PC-3 (cell line): Measurements from ENCODE around the gene PACSIN2. TPM values are rescaled to one million over a fixed set of nuclear protein-coding genes. Genes with fewer than 3 reads are reported as not detected.
"Not testable (repeated sequence)": the region's sequence is repeated elsewhere in the genome, so short reads cannot be mapped to it uniquely, and the experiment has no call there.

Source experiments
- ATAC-seq: fragments of 200-7000 bp; cut with Tn5 transposase; 2 replicates; pipeline ENCODE4 v1.9.1; 2020; ENCODE audit warnings: mild to moderate bottlenecking, moderate library complexity
- BruUV-seq: library from RNA; stranded (reverse); fragments of 400-500 nt; replicated peaks from 2 replicates; lab custom pipeline; 2021; lab: Mats Ljungman, UMichigan
- CTCF ChIA-PET: fragments of 300-600 bp; sonication (Branson Sonifier 250); formaldehyde crosslinking; loops from one replicate; lab custom pipeline; 2022; ENCODE audit warnings: antibody characterized with exemption; lab: Charles Lee
- POLR2A ChIA-PET: fragments of 300-600 bp; sonication (Branson Sonifier 250); formaldehyde crosslinking; loops from one replicate; lab custom pipeline; 2022; ENCODE audit warnings: antibody characterized with exemption; ENCODE audit not compliant: unreplicated experiment; lab: Charles Lee
- DNase-seq: peaks from one replicate; pipeline ENCODE4 v3.0.0-alpha.2; 2015
- H2AFZ ChIP-seq: fragments of 300-600 bp; sonication (generic); 2 replicates; pipeline ENCODE4 v1.6.0; 2016; ENCODE audit warnings: antibody characterized with exemption, low read length
- H3F3A ChIP-seq: fragments of 300-600 bp; sonication (generic); one replicate; pipeline ENCODE4 v1.6.0; 2017; ENCODE audit warnings: antibody characterized with exemption, low read length, control low read depth, mild to moderate bottlenecking; ENCODE audit not compliant: unreplicated experiment
- H3K27ac ChIP-seq: fragments of 300-600 bp; sonication (generic); 2 replicates; pipeline ENCODE4 v1.5.1; 2016; ENCODE audit warnings: mild to moderate bottlenecking, low read length
- H3K27me3 ChIP-seq: fragments of 300-600 bp; sonication (generic); 2 replicates; pipeline ENCODE4 v1.6.1; 2016; ENCODE audit warnings: low read length, mixed read lengths
- H3K36me3 ChIP-seq: fragments of 300-600 bp; sonication (generic); 2 replicates; pipeline ENCODE4 v1.6.1; 2016; ENCODE audit warnings: low read depth, mixed run types, low read length, mixed read lengths
- H3K4me1 ChIP-seq: fragments of 300-600 bp; sonication (generic); 2 replicates; pipeline ENCODE4 v1.5.1; 2016; ENCODE audit warnings: low read length; ENCODE audit not compliant: insufficient read depth
- H3K4me2 ChIP-seq: fragments of 300-600 bp; sonication (generic); 2 replicates; pipeline ENCODE4 v1.6.0; 2016; ENCODE audit warnings: low read length
- H3K4me3 ChIP-seq: fragments of 300-600 bp; sonication (generic); 2 replicates; pipeline ENCODE4 v1.5.1; 2016; ENCODE audit warnings: mild to moderate bottlenecking, low read length, mixed read lengths
- H3K79me2 ChIP-seq: fragments of 300-600 bp; sonication (generic); 2 replicates; pipeline ENCODE4 v1.6.1; 2017; ENCODE audit warnings: low read length, mixed read lengths
- H3K9ac ChIP-seq: fragments of 300-600 bp; sonication (generic); 2 replicates; pipeline ENCODE4 v1.6.0; 2016; ENCODE audit warnings: mild to moderate bottlenecking, low read length
- H3K9me2 ChIP-seq: fragments of 300-600 bp; sonication (generic); replicated peaks from 2 replicates; pipeline ENCODE4 v1.6.1; 2016; ENCODE audit warnings: mixed run types, low read length, mixed read lengths
- H3K9me3 ChIP-seq: fragments of 300-600 bp; sonication (generic); 2 replicates; pipeline ENCODE4 v1.6.1; 2016; ENCODE audit warnings: low read length, mixed read lengths
- H4K20me1 ChIP-seq: fragments of 300-600 bp; sonication (generic); 2 replicates; pipeline ENCODE4 v1.6.1; 2016; ENCODE audit warnings: low read length, mixed read lengths
- CTCF ChIP-seq: fragments of 300-600 bp; sonication (generic); conservative IDR thresholded peaks from 2 replicates; pipeline ENCODE4 v1.5.1; 2017; ENCODE audit warnings: antibody characterized with exemption, low read depth, mild to moderate bottlenecking, low read length
- EZH2 ChIP-seq: fragments of 300-600 bp; sonication (generic); IDR thresholded peaks from one replicate; pipeline ENCODE4 v1.6.1; 2017; ENCODE audit warnings: antibody characterized with exemption, mild to moderate bottlenecking, low read length; ENCODE audit not compliant: unreplicated experiment
- EZH2phosphoT487 ChIP-seq: fragments of 300-600 bp; sonication (generic); IDR thresholded peaks from 2 replicates; pipeline ENCODE4 v1.6.1; 2018; ENCODE audit warnings: mild to moderate bottlenecking, antibody characterized with exemption, low read length, borderline replicate concordance
- intact Hi-C: fragments of 100-400 bp; cut with micrococcal nuclease; formaldehyde crosslinking; loops from 2 replicates; pipeline ENCODE4 v1.9.0; 2023
- total RNA-seq: library from RNA; depleted of rRNA; stranded (reverse); fragments of >200 nt; gene quantifications from 2 replicates; pipeline ENCODE4 v1.2.3, GENCODE V29; 2014

The PACSIN2 gene
- total RNA-seq, 1 experiment from 2014 or later, result 25.7 TPM

GRCh38 chr22:42972649-42973535 lies 42.1 kb downstream of the PACSIN2 start:
- Histone ChIP-seq H3K79me2 (peaks cover 72% of the 10 kb centered on the region), H3K36me3 (no peaks in the 10 kb centered on the region), H4K20me1 (peaks cover 7% of the 10 kb centered on the region; the same call in 1 of the 2 replicates), H3K4me3 (no peak overlapping the region), H3K27ac (no peak overlapping the region), H3F3A (no peaks in the 10 kb centered on the region), H3K9ac (no peak overlapping the region), H3K27me3 (no peaks in the 10 kb centered on the region), H3K4me1 (peaks cover 21% of the 10 kb centered on the region), H2AFZ (no peak overlapping the region), H3K4me2 (no peak overlapping the region), H3K9me2 (no peaks in the 10 kb centered on the region), H3K9me3 (no peaks in the 10 kb centered on the region)
- no TSS peak for BruUV-seq
- DNase-seq (no peak), ATAC-seq (no peak)
- CTCF ChIA-PET, result no interaction called here
- TF ChIP-seq EZH2 (no peak), CTCF (no peak), EZH2phosphoT487 (no peak)
- POLR2A ChIA-PET, result no interaction called here
- intact Hi-C loops, result no loop called here

- Histone ChIP-seq H3K4me1 (peaks cover 18% of the 10 kb centered on the region), H3K79me2 (peaks cover 68% of the 10 kb centered on the region)
- H3K9me3 ChIP-seq, H3K4me3 ChIP-seq, H3F3A ChIP-seq, ATAC-seq, H3K27ac ChIP-seq, intact Hi-C loops, H3K9me2 ChIP-seq, H3K9ac ChIP-seq, CTCF ChIA-PET, H3K4me2 ChIP-seq, BruUV-seq, H2AFZ ChIP-seq, DNase-seq, POLR2A ChIA-PET, H4K20me1 ChIP-seq, H3K36me3 ChIP-seq, H3K27me3 ChIP-seq: not testable (repeated sequence)
Measured at GRCh38 chr22:42971473-42971860, 43.5 kb downstream of the PACSIN2 start.

DNA sequence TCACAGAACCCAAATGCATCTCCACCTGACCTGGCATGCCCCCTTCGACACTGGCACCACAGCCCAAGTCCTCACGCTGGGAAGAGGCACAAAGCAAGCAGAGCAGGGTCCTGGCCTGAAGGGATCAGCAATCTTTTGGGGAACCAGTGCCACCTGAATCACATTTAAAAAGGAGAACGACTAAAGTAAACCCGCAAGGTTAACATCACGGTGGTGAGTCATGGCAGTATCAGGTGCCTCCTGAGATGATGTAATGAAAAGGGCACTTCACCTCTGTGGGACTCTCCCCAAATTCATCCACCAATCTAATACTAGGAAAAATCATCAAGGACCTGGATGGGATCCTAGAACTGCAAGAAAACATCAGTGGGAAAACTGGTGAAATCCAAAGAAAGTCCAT lies 44.9 kb downstream of the PACSIN2 start:
- Histone ChIP-seq H3K9me3 (no peaks in the 10 kb centered on the region), H3K9ac (no peak overlapping the region), H3F3A (no peaks in the 10 kb centered on the region), H3K4me3 (no peak overlapping the region), H4K20me1 (peaks cover 2% of the 10 kb centered on the region; the same call in 1 of the 2 replicates), H3K79me2 (peaks cover 62% of the 10 kb centered on the region), H3K4me1 (peaks cover 22% of the 10 kb centered on the region), H3K27me3 (no peaks in the 10 kb centered on the region), H3K36me3 (no peaks in the 10 kb centered on the region), H3K4me2 (peak overlapping the region; percentile 57), H3K27ac (peak overlapping the region; percentile 26), H2AFZ (no peak overlapping the region), H3K9me2 (no peaks in the 10 kb centered on the region)
- ChIA-PET POLR2A (no interaction called here), CTCF (no interaction called here)
- ATAC-seq (peak; percentile 73), DNase-seq (peak; percentile 69)
- TF ChIP-seq EZH2phosphoT487 (no peak), EZH2 (no peak), CTCF (no peak)
- intact Hi-C loops, result no loop called here
- BruUV-seq, result no TSS peak
